ENCODE results near the gene JAKMIP1.

- TF ChIP-seq CTCF (IDR thresholded peaks at IDR 0.05) = no peak
- no peak for TF ChIP-seq EZH2 (IDR thresholded peaks at IDR 0.05; ENCODE audit: borderline replicate concordance, insufficient read depth, low read depth, low read length, poor library complexity, severe bottlenecking)
Measured at GRCh38 chr4:6242271-6243029, 42.1 kb upstream of the JAKMIP1 start.
